NCI-H146 (cell line): ENCODE data around the gene NOTCH2NLA.
"Not testable (repeated sequence)": the region's sequence is repeated elsewhere in the genome, so short reads cannot be mapped to it uniquely, and the experiment has no call there.

ENCODE experiments used
- DNase-seq: peaks from one replicate; lab custom pipeline; 2025; lab: John Stamatoyannopoulos, UW

NOTCH2NLA gene

DNA sequence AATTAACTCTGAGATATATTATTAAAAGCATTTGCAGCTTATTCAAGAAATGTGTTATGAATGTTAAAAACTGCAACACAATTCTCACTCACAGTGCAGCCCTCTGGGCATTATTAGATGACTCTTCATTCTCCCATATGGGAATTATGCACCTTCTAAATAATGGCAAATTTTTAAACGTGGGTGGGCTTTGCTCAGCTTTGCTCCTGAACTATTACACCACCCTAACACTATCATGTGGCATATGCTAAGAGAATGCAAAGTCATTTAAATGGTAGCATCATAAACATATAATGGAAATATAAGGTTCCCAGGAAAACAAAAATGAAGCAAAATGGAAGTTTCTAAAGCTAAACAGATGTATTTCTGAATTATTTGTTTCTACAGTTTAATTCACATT lies 61.5 kb downstream of the NOTCH2NLA start:
- DNase-seq, result not testable (repeated sequence)

DNA sequence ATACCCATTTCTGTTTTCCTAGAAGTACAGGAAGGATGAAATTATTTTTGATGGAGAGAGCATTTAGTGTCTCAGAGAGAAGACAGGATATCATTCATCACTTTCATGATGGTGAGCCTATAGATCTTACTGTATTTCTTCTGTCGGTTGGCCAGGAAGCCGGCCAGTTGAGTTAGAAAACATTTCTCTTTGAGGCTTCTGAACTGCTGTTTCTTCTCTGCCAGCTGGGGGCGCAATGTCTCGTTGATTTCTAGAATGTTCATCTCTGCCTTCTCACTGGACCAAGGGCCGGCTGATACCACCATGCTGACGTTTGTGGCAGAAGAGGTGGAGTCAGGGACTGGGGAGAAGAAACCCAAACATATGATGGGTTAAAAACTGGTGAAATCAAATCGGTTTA lies 84.4 kb downstream of the NOTCH2NLA start, which contains the start of gene NBPF10:
Gene NBPF10 (minus strand): TSS at position 340 of the 400 bp plus-strand sequence. CDS start 35 bp downstream, at position 305.
- not testable (repeated sequence) for DNase-seq
